ENCODE results near the gene GAK. TPM values are rescaled to one million over a fixed set of nuclear protein-coding genes. Genes with fewer than 3 reads are reported as not detected.

Gene GAK
- total RNA-seq (2022; extraction: Qiagen RNA extraction): 36.4 to 50.5 TPM (median 46.9 TPM) in 5 replicates

DNA sequence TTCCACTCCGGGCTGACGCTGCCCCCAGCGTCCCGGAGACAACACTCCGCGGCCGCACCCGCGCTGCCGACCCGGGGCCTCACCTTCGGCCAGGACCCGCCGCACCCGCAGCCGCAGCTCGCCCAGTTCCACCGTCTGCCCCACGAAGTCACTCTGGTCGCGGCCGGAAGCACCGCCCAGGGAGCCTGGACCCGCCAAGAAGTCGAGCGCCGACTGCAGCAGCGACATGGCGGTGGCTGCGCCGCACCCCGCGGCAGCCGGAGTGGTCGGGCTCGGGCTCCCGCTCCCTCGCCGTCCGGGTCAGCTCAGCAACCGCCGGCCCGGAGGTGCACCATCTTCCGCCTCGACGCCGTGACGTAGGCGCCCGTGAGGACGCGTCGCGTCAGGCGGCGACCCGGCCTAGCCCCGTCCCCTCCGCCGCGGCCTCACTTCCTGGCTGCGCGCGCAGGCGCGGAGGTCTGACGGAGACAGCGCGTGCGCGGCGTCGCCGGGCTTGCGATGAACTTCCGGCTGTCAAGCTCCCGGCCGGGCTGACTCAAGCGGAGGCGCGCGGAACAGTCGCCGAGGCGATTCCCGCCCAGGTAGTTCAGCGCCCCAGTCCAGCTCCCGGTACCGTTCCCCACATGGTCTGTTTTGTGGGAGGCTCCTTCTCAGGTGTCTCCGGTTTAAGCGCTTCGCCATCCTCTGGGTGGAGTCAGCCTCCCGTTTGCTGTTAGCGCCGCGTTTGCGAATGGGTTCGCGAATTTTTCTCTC lies at the start of gene GAK, which contains the start of gene TMEM175:
GAK (minus strand) TSS at position 357 of the 753 bp plus-strand sequence; CDS start at position 228, 129 bp downstream.
TMEM175 (plus strand) TSS at position 501 of the 753 bp plus-strand sequence. CDS start 15,280 bp downstream, outside the sequence.

DNA sequence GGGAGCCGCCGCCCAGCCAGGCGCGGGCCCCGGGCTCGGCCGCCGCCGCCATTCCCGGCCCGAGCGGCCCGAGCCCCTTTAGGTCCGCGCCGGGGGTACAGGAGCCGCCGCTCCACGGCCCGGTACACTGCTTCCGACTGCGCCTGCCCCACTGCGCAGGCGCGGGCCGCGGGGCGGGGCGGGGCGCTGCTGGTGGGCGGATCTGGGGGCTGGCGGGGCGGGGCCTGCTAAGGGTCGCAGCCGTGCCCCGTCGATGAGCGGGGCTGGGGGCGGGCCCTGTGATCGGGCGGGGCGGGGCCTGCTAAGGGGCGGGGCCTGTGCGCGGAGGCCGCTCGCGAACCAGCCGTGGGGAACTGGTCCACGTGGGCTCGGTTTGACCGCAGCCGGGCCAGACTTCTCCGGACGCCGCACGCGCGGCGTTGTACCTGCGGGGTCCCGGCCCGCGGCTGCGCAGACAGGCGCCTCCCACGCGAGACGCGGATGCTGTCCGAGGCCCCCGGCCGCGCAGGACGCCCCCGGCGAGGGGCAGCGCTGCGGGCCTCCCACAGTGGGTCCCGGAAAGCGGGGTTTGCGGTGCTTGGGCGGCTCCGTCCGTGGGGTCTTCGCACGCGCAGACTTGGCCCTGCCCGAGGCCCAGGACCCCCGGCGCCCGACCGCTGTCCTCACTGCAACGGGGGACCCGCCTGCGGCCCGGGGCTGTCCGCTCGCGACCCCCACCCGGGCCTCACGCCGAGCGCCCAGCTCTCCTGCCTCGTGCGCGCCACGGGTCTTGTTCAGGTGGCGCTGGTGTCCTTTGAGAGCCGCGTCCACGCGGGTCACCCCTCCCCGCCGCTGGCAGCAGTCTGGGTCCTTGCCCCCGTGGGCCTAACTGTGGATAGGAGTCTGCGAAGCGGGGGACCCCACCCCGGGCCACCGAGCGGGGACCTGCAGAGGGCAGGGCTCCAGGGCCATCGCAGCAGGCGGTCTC lies 41.6 kb upstream of the GAK start, which contains the start of gene DGKQ:
DGKQ (minus strand) TSS at position 139 of the 967 bp plus-strand sequence; CDS start at position 52, 87 bp downstream.

DNA sequence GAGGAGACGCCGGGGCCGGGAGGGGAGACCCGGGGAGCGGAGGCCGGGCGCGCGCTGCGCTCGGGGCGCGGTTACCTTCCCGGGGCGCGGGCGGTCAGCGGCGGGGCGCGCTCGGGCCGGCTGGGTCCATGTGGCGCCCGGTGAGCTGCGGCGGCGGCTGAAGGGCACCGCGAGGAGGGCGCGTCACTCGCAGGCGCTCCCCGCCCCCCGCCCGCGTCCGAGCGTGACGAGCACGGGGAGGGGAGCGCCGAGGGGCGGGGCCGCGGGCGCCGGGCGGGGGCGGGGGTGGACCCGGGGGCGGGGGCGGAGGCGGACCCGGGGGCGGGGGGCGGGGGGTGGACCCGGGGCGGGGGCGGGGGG lies 106.2 kb downstream of the GAK start, which contains the start of gene CPLX1:
CPLX1 (minus strand) TSS at position 159 of the 360 bp plus-strand sequence. CDS start 1,607 bp downstream, outside the sequence.

Other genes starting within 250 kb of the GAK start
- 0.13 to 0.31 TPM (median 0.18 TPM) in 5 replicates for gene SLC49A3, start 243.2 kb downstream of the GAK start, total RNA-seq (2022; extraction: Qiagen RNA extraction)
- gene PCGF3, start 226.5 kb downstream of the GAK start, total RNA-seq (2022; extraction: Qiagen RNA extraction): 15.3 to 21.6 TPM (median 20.1 TPM) in 5 replicates
- gene CPLX1, start 106.2 kb downstream of the GAK start, total RNA-seq (2022; extraction: Qiagen RNA extraction): 0.51 to 0.70 TPM (median 0.64 TPM) in 5 replicates
- 8.9 to 12.1 TPM (median 10.4 TPM) in 5 replicates for gene TMEM175, start 144 bp upstream of the GAK start, total RNA-seq (2022; extraction: Qiagen RNA extraction)
- gene DGKQ, start 41.3 kb upstream of the GAK start, total RNA-seq (2022; extraction: Qiagen RNA extraction): 4.8 to 9.1 TPM (median 7.5 TPM) in 5 replicates
- 4.9 to 12.9 TPM (median 11.8 TPM) in 5 replicates for gene IDUA, start 54.7 kb upstream of the GAK start, total RNA-seq (2022; extraction: Qiagen RNA extraction)
- gene SLC26A1, start 61.1 kb upstream of the GAK start, total RNA-seq (2022; extraction: Qiagen RNA extraction): 0.20 to 0.74 TPM (median 0.26 TPM) in 5 replicates
- 14.3 to 21.6 TPM (median 20.1 TPM) in 5 replicates for gene FGFRL1, start 79.3 kb upstream of the GAK start, total RNA-seq (2022; extraction: Qiagen RNA extraction)
- 2.0 to 2.8 TPM (median 2.6 TPM) in 5 replicates for gene RNF212, start 181.2 kb upstream of the GAK start, total RNA-seq (2022; extraction: Qiagen RNA extraction)
- gene SPON2, start 240.3 kb upstream of the GAK start, total RNA-seq (2022; extraction: Qiagen RNA extraction): 0.38 to 0.91 TPM (median 0.43 TPM) in 5 replicates